Ishikawa (cell line): ENCODE measurements around the gene TMEM208.

ENCODE experiments used
- CEBPB ChIP-seq: IDR thresholded peaks from 2 replicates; pipeline ENCODE4 v1.6.1; 2012
- EGR1 ChIP-seq: IDR thresholded peaks from 2 replicates; pipeline ENCODE4 v1.6.1; 2012
- EP300 ChIP-seq: IDR thresholded peaks from 2 replicates; pipeline ENCODE4 v1.6.1; 2012; ENCODE audit warnings: borderline replicate concordance
- FOXM1 ChIP-seq: IDR thresholded peaks from 2 replicates; pipeline ENCODE4 v1.6.1; 2012; ENCODE audit warnings: low read depth, borderline replicate concordance
- NFIC ChIP-seq: IDR thresholded peaks from 2 replicates; pipeline ENCODE4 v1.6.1; 2012
- RAD21 ChIP-seq: IDR thresholded peaks from 2 replicates; pipeline ENCODE4 v1.6.1; 2012; ENCODE audit warnings: low read depth
- TAF1 ChIP-seq: IDR thresholded peaks from 2 replicates; pipeline ENCODE4 v1.6.1; 2012; ENCODE audit warnings: low read depth, mild to moderate bottlenecking
- TCF12 ChIP-seq: IDR thresholded peaks from 2 replicates; pipeline ENCODE4 v1.6.1; 2012; ENCODE audit warnings: low read depth
- YY1 ChIP-seq: IDR thresholded peaks from 2 replicates; pipeline ENCODE4 v1.6.1; 2012; ENCODE audit warnings: low read depth
- ZBTB7A ChIP-seq: IDR thresholded peaks from 2 replicates; pipeline ENCODE4 v1.6.1; 2012; ENCODE audit warnings: low read depth
- TF ChIP-seq, protein P1 (sequence below): IDR thresholded peaks from 2 replicates; pipeline ENCODE4 v1.6.1; 2012
- TF ChIP-seq, protein P2 (sequence below): IDR thresholded peaks from 2 replicates; pipeline ENCODE4 v1.6.1; 2012; ENCODE audit warnings: low read depth, mild to moderate bottlenecking
- TF ChIP-seq, protein P3 (sequence below): IDR thresholded peaks from 2 replicates; pipeline ENCODE4 v1.6.1; 2012

- TF ChIP-seq CEBPB (no peak), YY1 (no peak), EP300 (no peak), TAF1 (no peak), RAD21 (no peak), TCF12 (no peak), NFIC (no peak), FOXM1 (no peak), EGR1 (no peak), ZBTB7A (no peak)
- TF ChIP-seq, protein P1, sequence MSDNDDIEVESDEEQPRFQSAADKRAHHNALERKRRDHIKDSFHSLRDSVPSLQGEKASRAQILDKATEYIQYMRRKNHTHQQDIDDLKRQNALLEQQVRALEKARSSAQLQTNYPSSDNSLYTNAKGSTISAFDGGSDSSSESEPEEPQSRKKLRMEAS: no peak
- TF ChIP-seq, protein P2, sequence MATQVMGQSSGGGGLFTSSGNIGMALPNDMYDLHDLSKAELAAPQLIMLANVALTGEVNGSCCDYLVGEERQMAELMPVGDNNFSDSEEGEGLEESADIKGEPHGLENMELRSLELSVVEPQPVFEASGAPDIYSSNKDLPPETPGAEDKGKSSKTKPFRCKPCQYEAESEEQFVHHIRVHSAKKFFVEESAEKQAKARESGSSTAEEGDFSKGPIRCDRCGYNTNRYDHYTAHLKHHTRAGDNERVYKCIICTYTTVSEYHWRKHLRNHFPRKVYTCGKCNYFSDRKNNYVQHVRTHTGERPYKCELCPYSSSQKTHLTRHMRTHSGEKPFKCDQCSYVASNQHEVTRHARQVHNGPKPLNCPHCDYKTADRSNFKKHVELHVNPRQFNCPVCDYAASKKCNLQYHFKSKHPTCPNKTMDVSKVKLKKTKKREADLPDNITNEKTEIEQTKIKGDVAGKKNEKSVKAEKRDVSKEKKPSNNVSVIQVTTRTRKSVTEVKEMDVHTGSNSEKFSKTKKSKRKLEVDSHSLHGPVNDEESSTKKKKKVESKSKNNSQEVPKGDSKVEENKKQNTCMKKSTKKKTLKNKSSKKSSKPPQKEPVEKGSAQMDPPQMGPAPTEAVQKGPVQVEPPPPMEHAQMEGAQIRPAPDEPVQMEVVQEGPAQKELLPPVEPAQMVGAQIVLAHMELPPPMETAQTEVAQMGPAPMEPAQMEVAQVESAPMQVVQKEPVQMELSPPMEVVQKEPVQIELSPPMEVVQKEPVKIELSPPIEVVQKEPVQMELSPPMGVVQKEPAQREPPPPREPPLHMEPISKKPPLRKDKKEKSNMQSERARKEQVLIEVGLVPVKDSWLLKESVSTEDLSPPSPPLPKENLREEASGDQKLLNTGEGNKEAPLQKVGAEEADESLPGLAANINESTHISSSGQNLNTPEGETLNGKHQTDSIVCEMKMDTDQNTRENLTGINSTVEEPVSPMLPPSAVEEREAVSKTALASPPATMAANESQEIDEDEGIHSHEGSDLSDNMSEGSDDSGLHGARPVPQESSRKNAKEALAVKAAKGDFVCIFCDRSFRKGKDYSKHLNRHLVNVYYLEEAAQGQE: no peak
- TF ChIP-seq, protein P3, sequence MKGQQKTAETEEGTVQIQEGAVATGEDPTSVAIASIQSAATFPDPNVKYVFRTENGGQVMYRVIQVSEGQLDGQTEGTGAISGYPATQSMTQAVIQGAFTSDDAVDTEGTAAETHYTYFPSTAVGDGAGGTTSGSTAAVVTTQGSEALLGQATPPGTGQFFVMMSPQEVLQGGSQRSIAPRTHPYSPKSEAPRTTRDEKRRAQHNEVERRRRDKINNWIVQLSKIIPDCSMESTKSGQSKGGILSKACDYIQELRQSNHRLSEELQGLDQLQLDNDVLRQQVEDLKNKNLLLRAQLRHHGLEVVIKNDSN: no peak
These were observed 25.9 kb downstream of the TMEM208 start for GRCh38 chr16:67252609-67253497.
